ENCODE results near the gene MAT1A. TPM values are rescaled to one million over a fixed set of nuclear protein-coding genes. Genes with fewer than 3 reads are reported as not detected.

Gene MAT1A
- total RNA-seq, 1 donor from 2014 or later = under 0.01 TPM

GRCh38 chr10:80283536-80284199 lies 5.8 kb downstream of the MAT1A start:
- FAIRE-seq = no peak
- no peak for DNase-seq (ENCODE audit: low spot score in 2 of 2)

GRCh38 chr10:80283119-80283518 lies 6.3 kb downstream of the MAT1A start:
- FAIRE-seq (no peak), DNase-seq (ENCODE audit: low spot score in 2 of 2) (no peak)

- DNase-seq (ENCODE audit: low spot score in 2 of 2) = no peak
- no peak for FAIRE-seq
Measured at GRCh38 chr10:80281784-80282765, 7.4 kb downstream of the MAT1A start.

DNA sequence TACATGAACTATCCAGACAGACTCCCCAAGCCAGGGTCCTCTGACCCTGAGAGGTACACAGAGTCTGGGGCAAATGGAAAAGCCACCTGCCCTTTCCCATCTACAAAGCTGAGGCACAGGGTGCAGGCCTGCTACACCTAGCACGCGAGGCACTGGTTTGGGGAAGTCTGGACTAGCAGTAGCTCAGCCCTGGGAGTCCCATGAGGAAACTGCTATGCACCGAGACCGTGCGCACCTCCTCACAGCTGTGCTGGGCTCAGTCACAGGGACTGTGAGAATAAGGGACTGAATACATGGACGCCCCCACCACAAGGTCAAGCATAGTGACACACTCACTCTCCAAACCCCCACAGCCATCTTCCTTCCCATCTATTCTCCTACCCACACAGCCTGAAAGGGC lies 8.2 kb downstream of the MAT1A start:
- FAIRE-seq = no peak
- no peak for DNase-seq (ENCODE audit: low spot score in 2 of 2)

DNA sequence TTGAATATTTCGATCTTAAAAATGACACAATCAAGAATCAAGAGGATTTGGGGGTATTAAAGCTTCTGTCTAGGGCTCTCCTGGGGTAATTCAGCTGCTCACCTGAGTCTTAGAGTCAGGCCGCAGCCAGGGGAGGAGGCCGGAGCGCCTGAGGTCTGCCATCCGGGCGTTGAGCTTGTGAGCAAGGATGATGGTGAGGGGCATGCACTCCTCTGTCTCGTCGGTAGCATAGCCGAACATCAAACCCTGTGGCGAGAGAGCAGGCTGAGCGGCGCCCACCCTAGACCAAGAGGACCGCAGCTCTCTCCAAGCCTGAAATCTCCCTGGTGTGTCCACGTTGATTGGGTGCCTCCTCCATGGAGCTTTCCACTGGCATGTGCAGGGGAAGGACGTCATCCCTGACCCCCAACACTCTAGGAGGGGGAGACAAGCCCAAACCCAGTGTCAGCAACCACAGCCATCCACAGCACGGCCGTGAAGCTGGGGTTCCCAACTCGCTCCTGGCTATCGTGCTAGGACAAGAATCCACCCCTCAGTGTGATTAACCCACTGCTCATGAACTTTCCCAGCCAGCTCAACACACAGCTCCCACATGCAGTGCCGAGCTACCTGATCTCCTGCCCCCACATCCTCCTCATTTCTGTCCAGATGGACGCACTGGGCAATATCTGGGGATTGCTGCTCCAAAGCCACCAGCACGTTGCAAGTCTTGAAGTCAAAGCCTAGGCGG lies 9.2 kb downstream of the MAT1A start:
- FAIRE-seq (no peak), DNase-seq (ENCODE audit: low spot score in 2 of 2) (no peak)

- no peak for FAIRE-seq
Measured at GRCh38 chr10:80279146-80279545, 10.3 kb downstream of the MAT1A start.

GRCh38 chr10:80278480-80278879 lies 11.0 kb downstream of the MAT1A start:
- FAIRE-seq = no peak
- DNase-seq (ENCODE audit: low spot score in 2 of 2) = no peak

More at GRCh38 chr10:80279146-80279545, 10.3 kb downstream of the MAT1A start:
- no peak for DNase-seq (ENCODE audit: low spot score in 2 of 2)

- DNase-seq (ENCODE audit: low spot score in 2 of 2) (no peak), FAIRE-seq (no peak)
Measured at GRCh38 chr10:80277567-80278250, 11.7 kb downstream of the MAT1A start.

GRCh38 chr10:80277016-80277415 lies 12.4 kb downstream of the MAT1A start:
- DNase-seq (ENCODE audit: low spot score in 2 of 2) (no peak), FAIRE-seq (no peak)

- FAIRE-seq (no peak), DNase-seq (ENCODE audit: low spot score in 2 of 2) (no peak)
Measured at GRCh38 chr10:80276335-80276734, 13.1 kb downstream of the MAT1A start.

GRCh38 chr10:80275756-80276155 lies 13.7 kb downstream of the MAT1A start:
- FAIRE-seq (no peak), DNase-seq (ENCODE audit: low spot score in 2 of 2) (no peak)

- FAIRE-seq (no peak), DNase-seq (ENCODE audit: low spot score in 2 of 2) (no peak)
Measured at GRCh38 chr10:80275135-80275498, 14.3 kb downstream of the MAT1A start.

- no peak for FAIRE-seq
- DNase-seq (ENCODE audit: low spot score in 2 of 2) = no peak
Measured at GRCh38 chr10:80274396-80275134, 14.9 kb downstream of the MAT1A start.

GRCh38 chr10:80273523-80274170 lies 15.8 kb downstream of the MAT1A start:
- DNase-seq (ENCODE audit: low spot score in 2 of 2) = no peak
- FAIRE-seq = no peak

GRCh38 chr10:80272793-80273522 lies 16.5 kb downstream of the MAT1A start:
- no peak for DNase-seq (ENCODE audit: low spot score in 2 of 2)
- FAIRE-seq = no peak

DNA sequence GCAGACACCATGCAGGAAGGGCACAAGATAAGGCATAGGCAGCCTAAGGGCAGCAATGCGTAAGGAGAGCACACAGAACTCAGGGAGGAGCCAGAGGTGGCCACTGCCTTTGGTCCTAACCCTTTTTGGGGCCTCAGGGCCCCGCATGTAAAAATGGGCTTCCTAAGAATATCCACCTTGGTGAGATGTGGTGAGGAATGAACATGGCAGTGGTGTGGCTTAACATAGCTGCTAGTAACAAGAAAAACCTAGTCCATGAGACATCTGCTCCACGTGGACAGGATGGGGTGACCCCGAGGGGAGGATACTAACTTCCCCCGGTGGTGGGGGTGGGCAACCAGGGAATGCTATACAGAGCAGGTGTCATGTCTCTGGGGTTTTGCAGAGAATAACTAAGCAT lies 18.0 kb downstream of the MAT1A start:
- DNase-seq (ENCODE audit: low spot score in 2 of 2) (no peak), FAIRE-seq (no peak)

DNA sequence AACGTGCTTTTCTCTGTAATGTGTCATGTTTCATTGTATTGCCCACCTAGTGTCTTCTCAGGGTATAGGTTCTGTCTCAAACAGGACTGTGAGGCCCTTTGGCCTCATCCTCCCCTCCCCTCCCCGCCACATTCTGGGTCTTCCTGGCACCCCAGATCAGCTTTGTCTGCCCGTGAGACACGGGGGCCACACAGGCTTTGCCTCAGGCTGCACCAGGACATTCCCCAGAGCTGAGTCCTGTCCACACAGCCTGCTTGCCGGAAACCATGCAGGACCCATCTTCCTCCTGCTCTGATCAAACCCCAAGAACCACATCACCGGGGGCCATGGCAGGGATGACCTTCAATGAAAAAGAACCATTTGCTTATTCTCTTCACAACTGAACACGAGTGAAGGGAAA lies 18.6 kb downstream of the MAT1A start:
- FAIRE-seq = no peak
- DNase-seq (ENCODE audit: low spot score in 2 of 2) = no peak

- DNase-seq (ENCODE audit: low spot score in 2 of 2) = no peak
- no peak for FAIRE-seq
Measured at GRCh38 chr10:80268938-80269588, 20.4 kb downstream of the MAT1A start.
